H9 (cell line): Measurements from ENCODE around the gene ITPR2. TPM values are rescaled to one million over a fixed set of nuclear protein-coding genes. Genes with fewer than 3 reads are reported as not detected.

Source experiments
- DNase-seq: peaks from one replicate; pipeline ENCODE4 v3.0.0-alpha.2; 2017
- H2AFZ ChIP-seq: one replicate; pipeline ENCODE4 v1.6.1; 2013; ENCODE audit warnings: mild to moderate bottlenecking, low read length, control low read depth, moderate library complexity
- H2AK5ac ChIP-seq: 2 replicates; pipeline ENCODE4 v1.6.1; 2013; ENCODE audit warnings: low read length, control low read depth, mixed read lengths; ENCODE audit not compliant: insufficient read length
- H2BK120ac ChIP-seq: one replicate; pipeline ENCODE4 v1.6.1; 2013; ENCODE audit warnings: low read depth, mild to moderate bottlenecking, low read length, control low read depth, inconsistent platforms; ENCODE audit not compliant: poor library complexity, severe bottlenecking
- H2BK12ac ChIP-seq: 2 replicates; pipeline ENCODE4 v1.6.1; 2013; ENCODE audit warnings: low read length, control low read depth, mixed read lengths, low read depth; ENCODE audit not compliant: insufficient read length
- H2BK15ac ChIP-seq: 2 replicates; pipeline ENCODE4 v1.6.1; 2013; ENCODE audit warnings: low read depth, low read length, control low read depth
- H2BK20ac ChIP-seq: one replicate; pipeline ENCODE4 v1.6.1; 2013; ENCODE audit warnings: low read depth, mild to moderate bottlenecking, low read length, control low read depth, inconsistent platforms; ENCODE audit not compliant: poor library complexity, severe bottlenecking
- H2BK5ac ChIP-seq: 2 replicates; pipeline ENCODE4 v1.6.1; 2013; ENCODE audit warnings: low read length, control low read depth, mixed read lengths; ENCODE audit not compliant: insufficient read length
- H3K14ac ChIP-seq: 2 replicates; pipeline ENCODE4 v1.6.1; 2013; ENCODE audit warnings: low read length, control low read depth; ENCODE audit not compliant: insufficient read depth
- H3K18ac ChIP-seq: 2 replicates; pipeline ENCODE4 v1.6.1; 2013; ENCODE audit warnings: low read depth, mild to moderate bottlenecking, mixed read lengths, low read length, control low read depth; ENCODE audit not compliant: insufficient read length
- H3K23ac ChIP-seq: 2 replicates; pipeline ENCODE4 v1.6.1; 2013; ENCODE audit warnings: low read length, control low read depth, mixed read lengths, low read depth; ENCODE audit not compliant: insufficient read length
- H3K23me2 ChIP-seq: 2 replicates; pipeline ENCODE4 v1.6.1; 2013; ENCODE audit warnings: low read depth, mild to moderate bottlenecking, mixed read lengths, low read length, control low read depth; ENCODE audit not compliant: insufficient read length, poor library complexity, severe bottlenecking
- H3K27ac ChIP-seq: 2 replicates; pipeline ENCODE4 v1.5.1; 2013; ENCODE audit warnings: low read length, control low read depth, mixed read lengths, low read depth; ENCODE audit not compliant: insufficient read length
- H3K27me3 ChIP-seq: 2 replicates; pipeline ENCODE4 v1.6.1; 2013; ENCODE audit warnings: low read length, control low read depth, inconsistent platforms; ENCODE audit not compliant: insufficient read depth
- H3K4ac ChIP-seq: 2 replicates; pipeline ENCODE4 v1.6.1; 2013; ENCODE audit warnings: low read depth, mild to moderate bottlenecking, control low read depth, inconsistent platforms, low read length, moderate library complexity
- H3K4me1 ChIP-seq: 2 replicates; pipeline ENCODE4 v1.6.1; 2013; ENCODE audit warnings: low read length, control low read depth, inconsistent platforms; ENCODE audit not compliant: insufficient read depth
- H3K4me2 ChIP-seq: 2 replicates; pipeline ENCODE4 v1.6.1; 2013; ENCODE audit warnings: low read length, control low read depth, mixed read lengths; ENCODE audit not compliant: insufficient read length, insufficient read depth
- H3K56ac ChIP-seq: 2 replicates; pipeline ENCODE4 v1.6.1; 2013; ENCODE audit warnings: low read depth, mild to moderate bottlenecking, mixed read lengths, low read length, control low read depth; ENCODE audit not compliant: insufficient read length
- H3K79me1 ChIP-seq: 2 replicates; pipeline ENCODE4 v1.6.1; 2013; ENCODE audit warnings: low read depth, mild to moderate bottlenecking, moderate library complexity, low read length, control low read depth, inconsistent platforms; ENCODE audit not compliant: insufficient read depth, poor library complexity, severe bottlenecking
- H3K79me2 ChIP-seq: 2 replicates; pipeline ENCODE4 v1.6.1; 2013; ENCODE audit warnings: low read length, control low read depth, inconsistent platforms; ENCODE audit not compliant: insufficient read depth
- H3K9ac ChIP-seq: 2 replicates; pipeline ENCODE4 v1.6.1; 2013; ENCODE audit warnings: low read length, control low read depth, mixed read lengths; ENCODE audit not compliant: insufficient read length; ENCODE audit errors: extremely low read depth
- H3K9me3 ChIP-seq: one replicate; pipeline ENCODE4 v1.6.1; 2013; ENCODE audit warnings: low read depth, low read length, inconsistent platforms; ENCODE audit not compliant: control insufficient read depth
- H3T11ph ChIP-seq: one replicate; pipeline ENCODE4 v1.6.1; 2013; ENCODE audit warnings: mild to moderate bottlenecking, low read length, control low read depth, inconsistent platforms
- H4K20me1 ChIP-seq: one replicate; pipeline ENCODE4 v1.6.1; 2013; ENCODE audit not compliant: control insufficient read depth, insufficient read length, insufficient read depth
- H4K5ac ChIP-seq: 2 replicates; pipeline ENCODE4 v1.6.1; 2013; ENCODE audit warnings: low read depth, mild to moderate bottlenecking, mixed read lengths, low read length, control low read depth; ENCODE audit not compliant: insufficient read length
- H4K8ac ChIP-seq: replicated peaks from 2 replicates; pipeline ENCODE4 v1.6.1; 2013; ENCODE audit warnings: low read length, control low read depth, mixed read lengths, low read depth; ENCODE audit not compliant: insufficient read length
- H4K91ac ChIP-seq: 2 replicates; pipeline ENCODE4 v1.6.1; 2013; ENCODE audit warnings: low read depth, mild to moderate bottlenecking, moderate library complexity, mixed read lengths, low read length, control low read depth; ENCODE audit not compliant: insufficient read length
- H3K27ac Mint-ChIP-seq, 3 experiments: 2 replicates in 2 of 3; 3 replicates in 1 of 3; pipeline ENCODE4 v1.8.0; 2020 to 2021; ENCODE audit warnings: mixed read lengths in 3 of 3, mild to moderate bottlenecking in 1 of 3, moderate library complexity in 1 of 3
- H3K27me3 Mint-ChIP-seq: 2 replicates; pipeline ENCODE4 v1.8.0; 2021; ENCODE audit warnings: low read depth, mild to moderate bottlenecking, moderate library complexity, mixed read lengths
- H3K36me3 Mint-ChIP-seq, 3 experiments: 2 replicates in 2 of 3; 3 replicates in 1 of 3; pipeline ENCODE4 v1.8.0; 2020 to 2021; ENCODE audit warnings: low read depth in 3 of 3, mixed read lengths in 3 of 3; ENCODE audit not compliant: insufficient read depth in 1 of 3
- H3K4me1 Mint-ChIP-seq, 2 experiments: 2 replicates each; pipeline ENCODE4 v1.8.0; 2020; ENCODE audit warnings: mixed read lengths in 2 of 2
- H3K4me3 Mint-ChIP-seq, 2 experiments: 2 replicates in 1 of 2; 3 replicates in 1 of 2; pipeline ENCODE4 v1.8.0; 2020 to 2021; ENCODE audit warnings: mild to moderate bottlenecking in 2 of 2, mixed read lengths in 2 of 2, moderate library complexity in 1 of 2
- H3K9me3 Mint-ChIP-seq, 2 experiments: 2 replicates in 1 of 2; 3 replicates in 1 of 2; pipeline ENCODE4 v1.8.0; 2020; ENCODE audit warnings: mild to moderate bottlenecking in 2 of 2, mixed read lengths in 2 of 2, moderate library complexity in 1 of 2
- WGBS: extraction: QIAGEN DNeasy Blood & Tissue Kit; methylation state at CpG from one replicate; pipeline ENCODE4 v1.1.7; 2013; ENCODE audit warnings: missing lambda C conversion rate, low lambda C conversion rate, mixed read lengths; ENCODE audit not compliant: insufficient read length; ENCODE audit errors: extremely low coverage; 5-methylcytosine and 5-hydroxymethylcytosine counted together
- total RNA-seq: library from RNA; stranded (reverse); gene quantifications from 2 replicates; pipeline ENCODE4 v1.2.1, GENCODE V29; 2021
- TF ChIP-seq, protein P1 (sequence below): fragments of 200-600 bp; sonication (generic); conservative IDR thresholded peaks from 3 replicates; pipeline ENCODE4 v1.8.0; 2021; ENCODE audit warnings: antibody characterized with exemption, mild to moderate bottlenecking

Gene ITPR2
- total RNA-seq, 1 experiment from 2014 or later = 14.8 TPM

DNA sequence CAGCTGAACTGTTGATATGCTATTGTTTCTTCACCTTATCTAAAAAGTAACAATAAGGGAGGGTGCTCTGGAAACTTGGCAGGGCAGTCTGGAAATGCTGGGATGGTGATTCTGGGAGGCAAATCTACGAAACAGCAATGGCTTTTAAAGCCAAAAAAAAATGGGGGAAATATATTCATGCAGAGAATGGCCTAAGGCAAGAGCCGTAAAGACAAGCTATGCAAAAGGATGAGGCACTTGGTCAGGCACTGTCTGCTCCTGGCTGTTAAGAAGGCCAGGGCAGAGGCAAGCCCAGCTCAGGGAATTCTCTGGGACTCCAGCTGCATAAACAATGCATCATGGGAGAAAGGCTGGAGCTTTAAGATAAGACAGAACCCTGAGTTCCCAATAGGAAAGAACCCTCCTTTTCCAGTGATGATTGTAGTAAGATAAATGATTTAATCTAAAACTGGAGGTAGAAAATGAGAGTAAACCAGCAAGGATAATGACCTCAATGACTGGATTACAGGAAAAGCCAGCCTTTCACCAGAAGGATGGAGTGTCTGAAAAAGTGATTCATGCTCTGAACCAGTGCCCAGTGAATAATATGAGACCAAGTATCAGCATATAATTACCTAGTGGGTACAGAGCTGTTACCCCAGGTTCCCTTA, 46.0 kb downstream of the ITPR2 start:
- Mint-ChIP-seq H3K9me3 (peaks cover 8 to 14% of the 10 kb centered on the region in 2 experiments), H3K27ac (no peak overlapping the region), H3K36me3 (peaks cover 20 to 31% (median 23%) of the 10 kb centered on the region in 3 experiments), H3K27me3 (no peaks in the 10 kb centered on the region), H3K4me3 (no peak overlapping the region), H3K4me1 (peaks cover 0 to 8% of the 10 kb centered on the region in 2 experiments; a peak in 2 of 4 replicates)
- Histone ChIP-seq H3K14ac (no peak overlapping the region), H2BK120ac (no peak overlapping the region), H3K27ac (no peak overlapping the region), H4K8ac (no peak overlapping the region), H3K18ac (no peak overlapping the region), H4K5ac (no peak overlapping the region), H2BK12ac (no peak overlapping the region), H4K20me1 (no peaks in the 10 kb centered on the region), H2AFZ (no peak overlapping the region), H3T11ph (no peak overlapping the region), H2AK5ac (no peak overlapping the region), H3K56ac (no peak overlapping the region), H3K9me3 (no peaks in the 10 kb centered on the region), H3K4me1 (no peaks in the 10 kb centered on the region), H2BK5ac (no peak overlapping the region), H3K9ac (no peak overlapping the region), H3K79me2 (no peaks in the 10 kb centered on the region), H3K27me3 (no peaks in the 10 kb centered on the region), H3K23ac (no peak overlapping the region), H3K79me1 (no peaks in the 10 kb centered on the region), H2BK20ac (no peak overlapping the region), H3K23me2 (no peaks in the 10 kb centered on the region), H3K4me2 (no peak overlapping the region), H4K91ac (no peak overlapping the region), H3K4ac (no peak overlapping the region), H2BK15ac (no peak overlapping the region)
- TF ChIP-seq, protein P1, sequence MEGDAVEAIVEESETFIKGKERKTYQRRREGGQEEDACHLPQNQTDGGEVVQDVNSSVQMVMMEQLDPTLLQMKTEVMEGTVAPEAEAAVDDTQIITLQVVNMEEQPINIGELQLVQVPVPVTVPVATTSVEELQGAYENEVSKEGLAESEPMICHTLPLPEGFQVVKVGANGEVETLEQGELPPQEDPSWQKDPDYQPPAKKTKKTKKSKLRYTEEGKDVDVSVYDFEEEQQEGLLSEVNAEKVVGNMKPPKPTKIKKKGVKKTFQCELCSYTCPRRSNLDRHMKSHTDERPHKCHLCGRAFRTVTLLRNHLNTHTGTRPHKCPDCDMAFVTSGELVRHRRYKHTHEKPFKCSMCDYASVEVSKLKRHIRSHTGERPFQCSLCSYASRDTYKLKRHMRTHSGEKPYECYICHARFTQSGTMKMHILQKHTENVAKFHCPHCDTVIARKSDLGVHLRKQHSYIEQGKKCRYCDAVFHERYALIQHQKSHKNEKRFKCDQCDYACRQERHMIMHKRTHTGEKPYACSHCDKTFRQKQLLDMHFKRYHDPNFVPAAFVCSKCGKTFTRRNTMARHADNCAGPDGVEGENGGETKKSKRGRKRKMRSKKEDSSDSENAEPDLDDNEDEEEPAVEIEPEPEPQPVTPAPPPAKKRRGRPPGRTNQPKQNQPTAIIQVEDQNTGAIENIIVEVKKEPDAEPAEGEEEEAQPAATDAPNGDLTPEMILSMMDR = no peak
- no peak for DNase-seq
- WGBS = no CpG with 5 or more reads among the region's 2 CpGs
